Activated B cell treated with CpG ODN at 0.5 μM for 24 hours (primary cell): Measurements from ENCODE around the gene PACRG. TPM values are rescaled to one million over a fixed set of nuclear protein-coding genes. Genes with fewer than 3 reads are reported as not detected.

Source experiments
- ATAC-seq: fragments of 200-7000 bp; cut with Tn5 transposase; one replicate; pipeline ENCODE4 v1.10.0; 2021; ENCODE audit warnings: low read depth, mild to moderate bottlenecking, moderate library complexity
- CTCF ChIA-PET: fragments of 350-600 bp; sonication (Branson Sonifier 250); formaldehyde crosslinking; loops from one replicate; lab custom pipeline; 2021; ENCODE audit warnings: antibody characterized with exemption; lab: Charles Lee
- POLR2A ChIA-PET: fragments of 350-600 bp; sonication (Branson Sonifier 250); formaldehyde crosslinking; loops from one replicate; lab custom pipeline; 2021; ENCODE audit warnings: antibody characterized with exemption; lab: Charles Lee
- DNase-seq: peaks from one replicate; pipeline ENCODE4 v3.0.0; 2022
- H3K27ac Mint-ChIP-seq: one replicate; pipeline ENCODE4 v1.8.0; 2020; ENCODE audit warnings: mixed read lengths
- H3K27me3 Mint-ChIP-seq: one replicate; pipeline ENCODE4 v1.8.0; 2021; ENCODE audit warnings: mixed read lengths
- H3K36me3 Mint-ChIP-seq: one replicate; pipeline ENCODE4 v1.8.0; 2021; ENCODE audit warnings: low read depth, mixed read lengths
- H3K4me1 Mint-ChIP-seq: one replicate; pipeline ENCODE4 v1.8.0; 2021; ENCODE audit warnings: mixed read lengths
- H3K4me3 Mint-ChIP-seq: one replicate; pipeline ENCODE4 v1.8.0; 2020; ENCODE audit warnings: mild to moderate bottlenecking, mixed read lengths
- H3K9me3 Mint-ChIP-seq: one replicate; pipeline ENCODE4 v1.8.0; 2020; ENCODE audit warnings: mixed read lengths
- CTCF ChIP-seq: fragments of 200-600 bp; IDR thresholded peaks from one replicate; pipeline ENCODE4 v1.8.0; 2022; ENCODE audit warnings: antibody characterized with exemption, mild to moderate bottlenecking
- intact Hi-C: fragments of 100-400 bp; cut with micrococcal nuclease; formaldehyde crosslinking; loops from one replicate; pipeline ENCODE4 v1.15.1; 2024
- total RNA-seq: library from RNA; stranded (reverse); gene quantifications from 2 replicates; pipeline ENCODE4 v1.2.3, GENCODE V29; 2022

The PACRG gene
- total RNA-seq, 1 donor from 2014 or later, result not detected

GRCh38 chr6:163199371-163199770 is 471.6 kb downstream of the PACRG start:
- DNase-seq, result no peak
- H3K36me3 Mint-ChIP-seq, result no peaks in the 10 kb centered on the region
- ATAC-seq, result no peak
- ChIA-PET CTCF (interaction anchor here (0.6 kb wide), 1 partner anchor 27 kb away, joined by 3 read pairs; no protein-coding TSS in a partner anchor), POLR2A (no interaction called here)
- H3K4me1 Mint-ChIP-seq, result no peaks in the 10 kb centered on the region
- H3K9me3 Mint-ChIP-seq, result no peaks in the 10 kb centered on the region
- no peak overlapping the region for H3K27ac Mint-ChIP-seq
- H3K27me3 Mint-ChIP-seq, result peaks cover 1% of the 10 kb centered on the region
- intact Hi-C loops, result no loop called here
- TF ChIP-seq CTCF, result no peak
- no peak overlapping the region for H3K4me3 Mint-ChIP-seq

- DNase-seq (no peak), ATAC-seq (no peak)
- Mint-ChIP-seq H3K27ac (no peak overlapping the region), H3K27me3 (peaks cover 1% of the 10 kb centered on the region), H3K4me3 (no peak overlapping the region), H3K4me1 (no peaks in the 10 kb centered on the region), H3K36me3 (no peaks in the 10 kb centered on the region), H3K9me3 (peaks cover under 1% of the 10 kb centered on the region)
- no peak for TF ChIP-seq CTCF
- POLR2A ChIA-PET, result no interaction called here
- intact Hi-C loops, result no loop called here
- CTCF ChIA-PET, result no interaction called here
Measured at GRCh38 chr6:163200289-163200688, 472.5 kb downstream of the PACRG start.

DNA sequence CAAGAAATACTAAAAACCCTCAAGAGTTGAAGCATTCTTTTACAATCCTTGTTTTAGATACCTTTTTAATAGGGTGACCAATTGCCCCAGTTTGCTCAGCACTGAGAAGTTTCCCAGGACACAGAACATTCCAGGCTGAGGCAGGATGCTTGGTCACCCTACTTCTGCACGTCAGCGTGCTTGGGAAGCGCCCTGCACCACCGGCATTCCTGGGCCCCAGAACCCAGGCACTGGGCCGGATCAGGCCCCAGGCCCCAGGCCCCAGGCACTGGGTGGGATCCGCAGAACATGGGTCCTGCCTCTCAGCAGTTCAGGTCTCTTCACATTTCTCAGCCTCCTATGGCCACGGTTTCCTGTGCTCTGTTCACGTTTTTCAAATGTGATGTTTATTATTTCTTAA is 472.9 kb downstream of the PACRG start:
- no peak overlapping the region for H3K27ac Mint-ChIP-seq

DNA sequence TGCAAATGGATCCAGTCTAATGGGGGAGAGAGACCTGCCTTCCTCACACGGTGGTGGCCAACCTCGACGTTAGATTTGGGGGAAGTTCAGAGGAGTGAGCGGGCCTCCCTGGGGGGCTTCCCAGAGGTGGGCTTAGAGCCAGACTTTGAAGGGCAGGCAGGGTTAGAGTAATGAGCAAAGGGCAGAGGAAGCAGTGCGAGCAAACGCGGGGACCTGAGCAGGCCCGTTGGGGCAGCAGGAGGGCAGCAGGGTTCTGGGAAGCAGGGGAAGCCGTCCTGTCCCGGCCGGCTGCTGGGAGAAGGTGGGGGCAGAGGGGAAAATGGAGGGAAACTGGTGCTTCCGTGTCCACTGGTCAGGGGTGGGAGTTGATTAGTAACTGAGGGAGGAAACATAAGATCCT is 474.1 kb downstream of the PACRG start:
- no peak overlapping the region for H3K4me3 Mint-ChIP-seq
- no peak for ATAC-seq
- H3K4me1 Mint-ChIP-seq, result no peaks in the 10 kb centered on the region
- no peak overlapping the region for H3K27ac Mint-ChIP-seq
- no peak for TF ChIP-seq CTCF
- H3K36me3 Mint-ChIP-seq, result no peaks in the 10 kb centered on the region
- ChIA-PET CTCF (no interaction called here), POLR2A (no interaction called here)
- peaks cover 6% of the 10 kb centered on the region for H3K9me3 Mint-ChIP-seq
- peaks cover 1% of the 10 kb centered on the region for H3K27me3 Mint-ChIP-seq
- intact Hi-C loops, result no loop called here
- DNase-seq, result no peak

More for the DNA sequence above, 472.9 kb downstream of the PACRG start:
- no peak overlapping the region for H3K4me3 Mint-ChIP-seq
- H3K9me3 Mint-ChIP-seq, result peaks cover 2% of the 10 kb centered on the region
- ATAC-seq, result no peak
- H3K4me1 Mint-ChIP-seq, result no peaks in the 10 kb centered on the region
- no peaks in the 10 kb centered on the region for H3K36me3 Mint-ChIP-seq
- peaks cover 1% of the 10 kb centered on the region for H3K27me3 Mint-ChIP-seq
- POLR2A ChIA-PET, result no interaction called here
- intact Hi-C loops, result no loop called here
- CTCF ChIA-PET, result no interaction called here
- no peak for TF ChIP-seq CTCF
- no peak for DNase-seq

- no peak overlapping the region for H3K4me3 Mint-ChIP-seq
- ChIA-PET POLR2A (no interaction called here), CTCF (no interaction called here)
- no peaks in the 10 kb centered on the region for H3K27me3 Mint-ChIP-seq
- intact Hi-C loops, result no loop called here
- DNase-seq, result no peak
- H3K27ac Mint-ChIP-seq, result no peak overlapping the region
- H3K4me1 Mint-ChIP-seq, result no peaks in the 10 kb centered on the region
- no peaks in the 10 kb centered on the region for H3K36me3 Mint-ChIP-seq
- ATAC-seq, result no peak
- H3K9me3 Mint-ChIP-seq, result peaks cover 6% of the 10 kb centered on the region
- no peak for TF ChIP-seq CTCF
Measured at GRCh38 chr6:163206196-163206595, 478.4 kb downstream of the PACRG start.
